Osteoblast (primary cell): ENCODE data around the gene ADAMTS9. TPM values are rescaled to one million over a fixed set of nuclear protein-coding genes. Genes with fewer than 3 reads are reported as not detected.

Experiments
- DNase-seq: peaks from one replicate; pipeline ENCODE4 v3.0.0; 2011; ENCODE audit warnings: low spot score, mixed read lengths; ENCODE audit not compliant: insufficient read length; ENCODE audit errors: missing footprints
- H2AFZ ChIP-seq: 2 replicates; pipeline ENCODE4 v1.6.0; 2011; ENCODE audit warnings: mild to moderate bottlenecking, low read length
- H3K27ac ChIP-seq: 2 replicates; pipeline ENCODE4 v1.5.1; 2011; ENCODE audit warnings: mild to moderate bottlenecking, low read depth, low read length, moderate library complexity
- H3K27me3 ChIP-seq: 2 replicates; pipeline ENCODE4 v1.6.0; 2012; ENCODE audit warnings: mild to moderate bottlenecking, control low read depth, inconsistent platforms, low read length, moderate library complexity; ENCODE audit not compliant: insufficient read depth
- H3K36me3 ChIP-seq: 2 replicates; pipeline ENCODE4 v1.5.1; 2011; ENCODE audit warnings: mild to moderate bottlenecking, low read length, control low read depth, moderate library complexity; ENCODE audit not compliant: insufficient read depth
- H3K4me1 ChIP-seq: 2 replicates; pipeline ENCODE4 v1.5.1; 2011; ENCODE audit warnings: mild to moderate bottlenecking, low read length, control low read depth, moderate library complexity; ENCODE audit not compliant: insufficient read depth
- H3K4me2 ChIP-seq: 2 replicates; pipeline ENCODE4 v1.6.0; 2011; ENCODE audit warnings: mild to moderate bottlenecking, low read length; ENCODE audit not compliant: insufficient read depth
- H3K4me3 ChIP-seq: fragments of 200-600 bp; sonication (generic); 3 replicates; pipeline ENCODE4 v1.5.1; 2012; ENCODE audit warnings: mild to moderate bottlenecking, low read length, inconsistent platforms; ENCODE audit not compliant: insufficient read depth
- H3K79me2 ChIP-seq: 2 replicates; pipeline ENCODE4 v1.6.0; 2012; ENCODE audit warnings: mild to moderate bottlenecking, low read length, control low read depth, inconsistent platforms; ENCODE audit not compliant: insufficient read depth
- H3K9me3 ChIP-seq: 2 replicates; pipeline ENCODE4 v1.5.1; 2011; ENCODE audit warnings: low read depth, low read length, control low read depth
- H4K20me1 ChIP-seq: 2 replicates; pipeline ENCODE4 v1.6.0; 2012; ENCODE audit warnings: mild to moderate bottlenecking, low read length, control low read depth; ENCODE audit not compliant: insufficient read depth
- total RNA-seq: library from RNA; depleted of rRNA; stranded (reverse); fragments of >200 nt; gene quantifications from 2 replicates; pipeline ENCODE4 v1.2.3, GENCODE V29; 2012
- TF ChIP-seq, protein P1 (sequence below): IDR thresholded peaks from 2 replicates; pipeline ENCODE4 v1.5.1; 2011; ENCODE audit warnings: mild to moderate bottlenecking, low read depth, low read length, moderate library complexity; ENCODE audit errors: extremely low read depth

ADAMTS9 gene
- total RNA-seq, 1 donor = 4.0 TPM

DNA sequence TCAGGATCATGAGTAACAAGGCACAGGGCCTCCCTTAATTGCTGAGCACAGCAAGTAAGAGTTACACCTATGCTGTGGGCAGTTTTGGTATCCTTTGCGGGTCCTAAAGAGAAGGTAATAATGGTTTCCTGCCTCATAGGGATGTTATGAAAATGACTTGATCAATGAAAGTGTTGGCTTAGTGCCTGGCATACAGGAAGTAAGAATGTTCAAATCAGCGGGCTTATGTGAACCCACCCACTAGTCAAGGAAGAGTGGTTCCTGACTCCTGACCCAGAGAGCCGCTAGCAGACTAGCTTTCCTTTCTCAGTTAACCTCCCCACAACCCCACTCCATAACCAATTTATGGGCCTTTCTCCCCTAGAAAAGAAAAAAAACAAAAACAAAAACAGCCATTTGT, 5.2 kb upstream of the ADAMTS9 start:
- TF ChIP-seq, protein P1, sequence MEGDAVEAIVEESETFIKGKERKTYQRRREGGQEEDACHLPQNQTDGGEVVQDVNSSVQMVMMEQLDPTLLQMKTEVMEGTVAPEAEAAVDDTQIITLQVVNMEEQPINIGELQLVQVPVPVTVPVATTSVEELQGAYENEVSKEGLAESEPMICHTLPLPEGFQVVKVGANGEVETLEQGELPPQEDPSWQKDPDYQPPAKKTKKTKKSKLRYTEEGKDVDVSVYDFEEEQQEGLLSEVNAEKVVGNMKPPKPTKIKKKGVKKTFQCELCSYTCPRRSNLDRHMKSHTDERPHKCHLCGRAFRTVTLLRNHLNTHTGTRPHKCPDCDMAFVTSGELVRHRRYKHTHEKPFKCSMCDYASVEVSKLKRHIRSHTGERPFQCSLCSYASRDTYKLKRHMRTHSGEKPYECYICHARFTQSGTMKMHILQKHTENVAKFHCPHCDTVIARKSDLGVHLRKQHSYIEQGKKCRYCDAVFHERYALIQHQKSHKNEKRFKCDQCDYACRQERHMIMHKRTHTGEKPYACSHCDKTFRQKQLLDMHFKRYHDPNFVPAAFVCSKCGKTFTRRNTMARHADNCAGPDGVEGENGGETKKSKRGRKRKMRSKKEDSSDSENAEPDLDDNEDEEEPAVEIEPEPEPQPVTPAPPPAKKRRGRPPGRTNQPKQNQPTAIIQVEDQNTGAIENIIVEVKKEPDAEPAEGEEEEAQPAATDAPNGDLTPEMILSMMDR = no peak
- H3K27ac ChIP-seq = no peak overlapping the region

DNA sequence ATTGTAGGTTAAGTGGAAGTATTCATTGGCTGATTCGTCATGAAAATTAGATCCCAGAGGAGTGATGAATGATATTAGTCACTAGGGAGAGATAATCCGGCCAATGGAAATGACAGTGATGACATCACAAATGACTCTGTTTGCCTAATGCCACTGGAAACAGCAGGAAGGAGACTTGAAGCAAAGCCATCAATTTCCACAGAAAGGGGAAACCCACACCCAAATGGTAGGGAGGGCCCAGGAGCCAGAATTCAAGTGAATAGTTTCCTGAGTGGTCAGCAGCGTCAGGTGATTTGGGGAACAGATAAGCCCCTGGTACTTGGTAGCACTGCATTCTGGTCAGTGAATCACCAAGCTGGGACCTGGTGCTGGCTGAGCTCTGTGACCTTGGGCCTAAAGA, 3.3 kb upstream of the ADAMTS9 start:
- TF ChIP-seq, protein P1 = no peak
- peaks cover 4% of the 10 kb centered on the region for H3K27me3 ChIP-seq
- H4K20me1 ChIP-seq = no peaks in the 10 kb centered on the region
- no peaks in the 10 kb centered on the region for H3K79me2 ChIP-seq
- H3K4me3 ChIP-seq = no peak overlapping the region
- no peak overlapping the region for H2AFZ ChIP-seq
- H3K27ac ChIP-seq = no peak overlapping the region
- H3K4me1 ChIP-seq = peaks cover 18% of the 10 kb centered on the region
- H3K9me3 ChIP-seq = no peaks in the 10 kb centered on the region
- H3K36me3 ChIP-seq = no peaks in the 10 kb centered on the region
- DNase-seq = no peak
- no peak overlapping the region for H3K4me2 ChIP-seq

More for the DNA sequence above, 5.2 kb upstream of the ADAMTS9 start:
- no peaks in the 10 kb centered on the region for H3K79me2 ChIP-seq
- no peak for DNase-seq
- peaks cover 10% of the 10 kb centered on the region for H3K4me1 ChIP-seq
- no peak overlapping the region for H3K4me3 ChIP-seq
- no peak overlapping the region for H2AFZ ChIP-seq
- H3K36me3 ChIP-seq = no peaks in the 10 kb centered on the region
- H3K4me2 ChIP-seq = no peak overlapping the region
- H4K20me1 ChIP-seq = no peaks in the 10 kb centered on the region
- H3K9me3 ChIP-seq = no peaks in the 10 kb centered on the region
- H3K27me3 ChIP-seq = peaks cover 4% of the 10 kb centered on the region

DNA sequence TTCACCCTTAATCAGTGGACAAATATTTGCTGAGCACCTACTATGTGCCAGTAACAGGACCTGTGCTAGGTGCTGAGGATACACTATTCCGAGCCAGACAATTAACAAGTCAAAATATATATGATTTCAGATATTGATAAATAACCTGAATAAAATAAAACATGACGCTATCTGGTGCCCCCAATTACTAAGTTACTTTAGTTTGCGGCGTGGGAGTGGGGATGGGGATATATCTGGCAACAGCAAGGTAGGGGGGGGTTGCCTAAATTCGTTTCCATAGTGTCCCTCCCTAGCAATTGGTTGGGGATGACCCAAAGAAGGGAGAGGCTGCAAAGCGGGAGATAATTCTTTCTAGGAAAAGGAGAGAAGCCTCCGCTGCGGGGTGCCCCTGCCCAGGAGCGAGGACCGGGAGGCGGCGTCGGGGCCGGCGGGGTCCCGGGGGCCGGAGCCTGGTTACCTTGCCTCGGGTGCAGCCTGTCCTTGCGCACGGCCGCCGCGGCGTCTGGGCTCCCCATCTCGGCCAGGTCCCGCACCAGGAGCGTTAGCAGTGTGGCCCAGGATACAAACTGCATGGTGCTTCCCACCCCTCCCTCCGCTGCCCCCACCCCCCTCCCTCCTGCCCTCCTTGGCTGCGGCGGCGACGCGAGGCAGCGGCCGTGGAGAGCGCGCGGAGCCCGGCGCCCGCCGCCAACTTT, 567 bp downstream of the ADAMTS9 start:
- peak; percentile 62 for DNase-seq
- no peaks in the 10 kb centered on the region for H3K36me3 ChIP-seq
- TF ChIP-seq, protein P1 = no peak
- peak overlapping the region; percentile 80 for H3K4me3 ChIP-seq
- H2AFZ ChIP-seq = peak overlapping the region; percentile 99
- no peaks in the 10 kb centered on the region for H3K79me2 ChIP-seq
- H3K4me1 ChIP-seq = peaks cover 24% of the 10 kb centered on the region
- peaks cover 14% of the 10 kb centered on the region for H3K27me3 ChIP-seq
- no peaks in the 10 kb centered on the region for H4K20me1 ChIP-seq
- no peaks in the 10 kb centered on the region for H3K9me3 ChIP-seq
- peak overlapping the region; percentile 86 for H3K4me2 ChIP-seq
- H3K27ac ChIP-seq = peak overlapping the region; percentile 53

DNA sequence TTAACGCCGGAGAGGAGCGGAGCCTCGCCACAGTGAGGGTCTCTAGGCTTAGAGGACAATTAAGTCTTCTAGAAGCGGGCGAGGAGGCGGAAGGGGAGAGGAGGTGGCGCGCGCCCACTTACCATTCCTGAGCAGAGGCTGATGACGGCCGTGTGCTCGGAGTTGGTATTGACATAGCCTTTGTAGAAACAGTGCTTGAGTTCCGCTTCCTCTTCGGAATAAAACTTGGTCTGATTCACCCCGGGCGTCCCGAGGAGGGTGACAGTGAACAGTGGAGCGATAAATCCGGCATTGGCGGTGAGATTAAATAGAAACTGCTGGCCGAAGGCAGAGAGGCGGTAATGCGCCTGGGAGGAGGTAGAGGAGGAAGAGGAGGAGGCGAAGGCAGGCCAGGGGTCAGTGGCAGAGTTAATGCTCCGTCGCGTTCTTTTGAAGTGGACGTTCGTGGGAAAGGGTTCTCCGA, 1.3 kb downstream of the ADAMTS9 start:
- H3K4me3 ChIP-seq = peak overlapping the region; percentile 72
- H3K4me2 ChIP-seq = peak overlapping the region; percentile 86
- TF ChIP-seq, protein P1 = no peak
- peak overlapping the region; percentile 53 for H3K27ac ChIP-seq
- H2AFZ ChIP-seq = peak overlapping the region; percentile 99
- peak; percentile 83 for DNase-seq
- no peaks in the 10 kb centered on the region for H3K9me3 ChIP-seq
- H3K79me2 ChIP-seq = no peaks in the 10 kb centered on the region
- H4K20me1 ChIP-seq = no peaks in the 10 kb centered on the region
- no peaks in the 10 kb centered on the region for H3K36me3 ChIP-seq
- H3K27me3 ChIP-seq = peaks cover 14% of the 10 kb centered on the region
- peaks cover 24% of the 10 kb centered on the region for H3K4me1 ChIP-seq
